Adipocyte (in vitro differentiated cells): ENCODE measurements around the gene SLC39A13.

Source experiments
- DNase-seq: peaks from one replicate; pipeline ENCODE4 v3.0.0-alpha.2; 2015; ENCODE audit warnings: low read depth
- H3K27me3 ChIP-seq: replicated peaks from 2 replicates; pipeline ENCODE4 v1.7.0; 2013; ENCODE audit warnings: mild to moderate bottlenecking, low read length, moderate library complexity; ENCODE audit not compliant: control insufficient read depth, insufficient read depth
- H3K36me3 ChIP-seq: 2 replicates; pipeline ENCODE4 v1.7.0; 2013; ENCODE audit warnings: low read length, mild to moderate bottlenecking, moderate library complexity; ENCODE audit not compliant: control insufficient read depth, insufficient read depth, severe bottlenecking
- H3K4me1 ChIP-seq: 2 replicates; pipeline ENCODE4 v1.7.0; 2013; ENCODE audit warnings: mild to moderate bottlenecking, low read length, moderate library complexity; ENCODE audit not compliant: control insufficient read depth, insufficient read depth
- H3K4me3 ChIP-seq: 2 replicates; pipeline ENCODE4 v1.7.0; 2013; ENCODE audit warnings: mild to moderate bottlenecking, low read length, moderate library complexity
- H3K9ac ChIP-seq: 2 replicates; pipeline ENCODE4 v1.7.0; 2013; ENCODE audit warnings: mild to moderate bottlenecking, low read length, moderate library complexity
- H3K9me3 ChIP-seq: 2 replicates; pipeline ENCODE4 v1.7.0; 2013; ENCODE audit warnings: mild to moderate bottlenecking, low read length, moderate library complexity; ENCODE audit not compliant: control insufficient read depth

SLC39A13 gene

DNA sequence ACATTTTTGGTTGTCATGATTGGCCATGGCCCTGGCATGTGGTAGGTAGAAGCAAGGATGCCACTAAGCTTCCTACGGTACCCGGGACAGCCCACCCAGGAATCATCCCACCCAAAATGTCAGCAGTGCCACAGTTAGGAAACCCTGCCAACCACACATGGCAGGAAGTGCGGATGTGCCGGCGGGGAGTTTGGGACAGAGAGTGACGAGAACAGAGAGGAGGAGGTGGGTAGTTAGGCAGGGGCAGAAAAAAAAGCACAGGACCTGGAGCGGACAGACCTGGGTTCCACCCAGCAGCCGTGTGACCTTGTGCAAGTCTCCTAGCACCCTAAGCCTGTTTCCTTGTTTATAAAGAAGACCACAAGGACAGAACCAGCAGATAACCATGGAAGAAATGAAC is 33.4 kb upstream of the SLC39A13 start:
- H3K4me3 ChIP-seq = no peak overlapping the region
- no peaks in the 10 kb centered on the region for H3K4me1 ChIP-seq
- no peaks in the 10 kb centered on the region for H3K27me3 ChIP-seq
- no peak for DNase-seq
- no peaks in the 10 kb centered on the region for H3K9me3 ChIP-seq
- no peak overlapping the region for H3K9ac ChIP-seq
- H3K36me3 ChIP-seq = no peaks in the 10 kb centered on the region

DNA sequence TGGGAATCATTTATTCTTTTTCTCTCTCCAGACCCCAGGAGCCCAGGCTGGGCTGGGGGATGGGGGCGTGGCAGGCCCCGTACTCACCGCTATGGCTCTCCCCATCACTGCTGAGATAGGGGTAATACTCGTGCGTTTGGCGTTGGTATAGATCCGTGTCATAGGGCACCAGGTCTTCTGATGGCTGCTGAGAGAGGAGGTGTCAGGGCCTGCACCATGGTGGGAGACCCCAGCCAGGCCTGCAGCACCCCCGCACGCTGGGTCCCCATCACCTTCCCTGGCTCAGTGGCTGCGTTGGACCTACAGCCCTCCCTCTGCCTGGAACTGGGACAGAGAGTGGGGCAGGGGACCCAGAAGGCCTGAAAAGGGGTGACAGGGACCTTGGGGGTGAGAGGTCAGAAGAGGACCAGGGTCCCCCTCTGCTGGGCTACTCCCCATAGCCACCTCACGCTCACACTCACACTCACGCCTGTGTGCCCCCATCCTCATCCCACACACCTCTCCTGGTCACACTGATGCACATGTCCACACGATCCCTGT is 32.8 kb upstream of the SLC39A13 start:
- H3K9ac ChIP-seq = no peak overlapping the region
- H3K4me3 ChIP-seq = no peak overlapping the region
- no peaks in the 10 kb centered on the region for H3K36me3 ChIP-seq
- H3K9me3 ChIP-seq = no peaks in the 10 kb centered on the region
- no peaks in the 10 kb centered on the region for H3K27me3 ChIP-seq
- no peak for DNase-seq
- H3K4me1 ChIP-seq = no peaks in the 10 kb centered on the region

DNA sequence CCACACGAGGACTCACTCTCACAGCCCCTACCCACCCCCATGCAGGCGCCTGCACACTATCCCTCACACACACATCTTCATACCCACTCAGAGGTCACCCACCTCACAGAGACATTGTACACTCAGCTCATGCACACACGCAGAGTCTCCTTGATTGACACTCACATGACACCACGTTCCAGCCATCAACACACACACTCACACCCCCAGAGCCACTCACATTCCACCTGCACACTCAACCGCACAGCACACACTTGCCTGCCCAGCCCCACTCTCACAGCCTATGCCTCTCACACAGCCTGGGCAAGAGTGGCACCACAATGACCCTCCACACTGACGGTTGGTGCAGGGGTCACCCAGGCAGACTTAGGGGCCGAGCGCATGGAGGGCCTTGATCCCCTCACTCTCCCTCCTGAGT is 32.3 kb upstream of the SLC39A13 start:
- no peaks in the 10 kb centered on the region for H3K9me3 ChIP-seq
- H3K27me3 ChIP-seq = no peaks in the 10 kb centered on the region
- no peak for DNase-seq
- no peaks in the 10 kb centered on the region for H3K36me3 ChIP-seq
- H3K4me1 ChIP-seq = no peaks in the 10 kb centered on the region
- H3K9ac ChIP-seq = no peak overlapping the region
- H3K4me3 ChIP-seq = no peak overlapping the region

DNA sequence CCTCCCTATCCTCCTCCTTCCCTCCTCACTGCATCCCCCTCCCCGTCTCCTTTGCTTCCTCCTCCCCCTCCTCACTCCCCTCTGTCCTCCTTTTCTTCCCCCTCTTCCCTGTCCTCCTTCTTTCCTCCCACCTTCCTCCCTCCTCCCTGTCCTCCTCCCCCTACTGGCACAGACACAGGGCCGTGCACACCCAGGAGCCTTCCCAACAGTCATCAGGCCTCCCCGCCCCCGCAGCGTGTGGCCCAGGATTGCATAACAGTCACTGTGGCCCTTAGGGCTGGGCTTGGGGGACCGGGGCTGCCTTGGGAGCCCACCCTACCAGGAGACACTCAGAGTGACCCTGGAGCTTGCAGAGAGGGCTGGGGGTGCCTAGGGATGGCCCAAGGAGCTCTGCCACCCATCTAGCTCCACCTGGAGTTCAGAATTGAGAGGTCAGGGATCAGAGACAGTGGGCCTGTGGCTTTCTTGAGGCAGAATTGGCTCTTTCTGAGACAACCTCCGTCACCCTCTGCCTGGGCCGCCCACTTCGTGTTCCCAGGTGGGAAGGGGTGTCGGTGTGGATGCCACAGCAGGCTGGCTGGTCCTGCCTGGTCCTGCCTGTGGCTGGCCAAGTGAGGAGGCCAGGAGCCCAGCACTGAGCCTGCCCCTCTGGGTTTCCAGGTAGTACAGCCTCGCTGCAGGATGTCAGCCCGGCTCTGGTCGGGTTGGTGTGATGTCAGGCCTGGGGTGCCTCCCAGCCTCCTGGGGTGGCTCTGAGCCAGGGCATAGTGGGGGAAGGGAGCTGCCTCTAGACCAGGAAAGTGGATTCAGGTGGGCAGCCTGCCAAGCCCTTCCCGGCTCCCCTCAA is 31.6 kb upstream of the SLC39A13 start:
- no peak overlapping the region for H3K4me3 ChIP-seq
- H3K27me3 ChIP-seq = no peaks in the 10 kb centered on the region
- DNase-seq = no peak
- H3K36me3 ChIP-seq = no peaks in the 10 kb centered on the region
- H3K4me1 ChIP-seq = no peaks in the 10 kb centered on the region
- no peak overlapping the region for H3K9ac ChIP-seq
- no peaks in the 10 kb centered on the region for H3K9me3 ChIP-seq

DNA sequence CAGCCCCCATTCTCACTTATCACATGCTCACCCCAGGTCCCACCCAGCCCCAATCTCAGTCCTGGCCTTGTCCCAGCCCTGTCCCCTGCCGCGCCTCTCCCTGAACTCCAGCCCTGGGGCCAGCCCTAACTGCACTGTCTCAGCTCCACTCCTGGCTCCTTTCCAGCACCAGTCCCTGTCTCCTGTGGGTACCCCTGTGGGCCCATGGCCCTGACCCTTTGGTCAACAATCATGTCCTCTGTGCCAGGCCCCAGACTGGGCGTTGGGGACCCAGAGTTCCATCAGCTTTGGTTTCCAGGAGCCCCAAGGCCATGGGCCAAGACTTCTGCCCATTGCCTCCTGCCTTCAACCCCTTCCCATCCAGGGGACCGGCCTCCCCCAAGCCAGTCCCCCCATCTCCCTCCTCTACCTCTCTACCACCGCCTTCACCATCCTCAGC is 30.8 kb upstream of the SLC39A13 start:
- Histone ChIP-seq H3K4me3 (no peak overlapping the region), H3K4me1 (no peaks in the 10 kb centered on the region), H3K36me3 (no peaks in the 10 kb centered on the region), H3K9ac (no peak overlapping the region), H3K27me3 (no peaks in the 10 kb centered on the region), H3K9me3 (no peaks in the 10 kb centered on the region)
- DNase-seq = no peak

DNA sequence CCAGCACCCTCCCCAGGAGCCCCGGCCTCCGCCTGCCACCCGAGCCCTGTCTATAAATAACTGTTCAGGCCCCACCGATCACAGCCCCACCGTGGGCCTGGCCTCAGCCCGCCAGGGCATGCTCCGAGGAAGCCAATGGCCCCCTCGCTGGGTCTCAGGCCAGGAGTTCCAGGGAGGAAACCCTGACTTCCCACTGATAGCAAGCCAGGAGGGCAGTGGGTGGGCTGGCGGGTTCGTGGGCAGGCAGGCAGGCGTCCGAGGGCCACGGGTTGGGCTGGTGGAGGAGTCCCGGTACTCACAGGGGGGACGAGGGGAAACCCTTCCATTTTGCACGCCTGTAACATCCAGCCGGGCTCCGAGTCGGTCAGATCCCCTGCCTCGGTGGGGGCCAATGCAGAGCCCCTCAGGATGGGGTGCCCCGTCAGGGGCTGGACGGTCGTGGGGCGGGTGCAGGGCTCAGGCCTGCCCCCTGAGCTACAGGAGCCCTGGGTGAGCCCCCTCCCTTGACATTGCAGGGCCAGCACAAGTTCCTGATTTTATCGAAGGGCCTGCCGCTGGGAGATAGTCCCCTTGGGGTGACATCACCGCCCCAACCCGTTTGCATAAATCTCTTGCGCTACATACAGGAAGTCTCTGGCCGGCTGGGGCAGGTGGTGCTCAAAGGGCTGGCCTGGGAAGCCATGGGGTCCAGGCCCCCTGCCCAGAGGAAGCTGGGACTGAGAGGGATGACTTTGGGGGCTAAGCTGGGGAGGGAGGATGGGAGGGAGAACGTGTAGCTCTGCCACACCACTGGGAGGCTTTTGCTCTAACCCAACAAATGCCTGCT is 30.2 kb upstream of the SLC39A13 start, which contains the start of gene SPI1:
SPI1 (minus strand) TSS at position 538 of the 826 bp plus-strand sequence; CDS start at position 344, 194 bp downstream.
- H3K36me3 ChIP-seq = no peaks in the 10 kb centered on the region
- DNase-seq = no peak
- no peaks in the 10 kb centered on the region for H3K4me1 ChIP-seq
- no peaks in the 10 kb centered on the region for H3K9me3 ChIP-seq
- H3K27me3 ChIP-seq = no peaks in the 10 kb centered on the region
- no peak within 1 kb of the TSS for H3K9ac ChIP-seq
- no peak within 1 kb of the TSS for H3K4me3 ChIP-seq

DNA sequence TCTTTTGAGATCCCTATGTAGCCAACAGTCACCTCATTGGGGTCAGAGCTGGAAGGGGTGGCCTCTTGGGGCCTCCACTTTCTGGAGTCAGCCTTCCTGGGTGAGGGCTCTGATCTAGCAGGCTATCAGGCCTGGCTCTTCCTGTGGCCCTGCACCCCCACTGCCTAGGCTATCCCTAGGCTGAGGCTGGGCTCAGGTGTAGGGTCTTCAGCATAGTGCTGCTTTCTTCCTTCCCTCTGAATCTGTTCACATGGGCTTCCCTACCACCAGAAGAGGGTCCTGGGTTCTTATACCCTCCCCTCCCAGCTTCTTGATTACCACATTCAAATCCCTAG is 29.6 kb upstream of the SLC39A13 start:
- no peak overlapping the region for H3K9ac ChIP-seq
- DNase-seq = no peak
- H3K27me3 ChIP-seq = no peaks in the 10 kb centered on the region
- no peak overlapping the region for H3K4me3 ChIP-seq
- H3K9me3 ChIP-seq = no peaks in the 10 kb centered on the region
- no peaks in the 10 kb centered on the region for H3K4me1 ChIP-seq
- H3K36me3 ChIP-seq = no peaks in the 10 kb centered on the region

DNA sequence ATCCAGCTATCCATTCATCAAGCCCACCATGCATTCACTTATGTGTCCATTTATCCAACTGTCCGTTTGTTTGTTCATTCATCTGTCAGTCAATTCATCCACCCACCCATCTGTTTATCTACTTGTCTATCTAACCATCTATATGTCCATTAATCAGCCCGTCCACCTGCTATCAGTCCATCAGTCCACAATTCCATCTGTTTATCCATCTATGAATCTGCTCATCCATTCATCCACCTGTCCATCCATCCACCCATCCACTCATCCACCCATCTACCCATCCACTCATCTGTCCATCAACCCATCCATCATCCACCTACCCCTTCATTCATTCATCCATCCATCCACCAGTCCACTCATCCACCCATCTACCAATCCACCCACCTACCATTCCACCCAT is 29.1 kb upstream of the SLC39A13 start:
- Histone ChIP-seq H3K36me3 (no peaks in the 10 kb centered on the region), H3K27me3 (no peaks in the 10 kb centered on the region), H3K9ac (no peak overlapping the region), H3K4me3 (no peak overlapping the region), H3K9me3 (no peaks in the 10 kb centered on the region), H3K4me1 (no peaks in the 10 kb centered on the region)
- no peak for DNase-seq

DNA sequence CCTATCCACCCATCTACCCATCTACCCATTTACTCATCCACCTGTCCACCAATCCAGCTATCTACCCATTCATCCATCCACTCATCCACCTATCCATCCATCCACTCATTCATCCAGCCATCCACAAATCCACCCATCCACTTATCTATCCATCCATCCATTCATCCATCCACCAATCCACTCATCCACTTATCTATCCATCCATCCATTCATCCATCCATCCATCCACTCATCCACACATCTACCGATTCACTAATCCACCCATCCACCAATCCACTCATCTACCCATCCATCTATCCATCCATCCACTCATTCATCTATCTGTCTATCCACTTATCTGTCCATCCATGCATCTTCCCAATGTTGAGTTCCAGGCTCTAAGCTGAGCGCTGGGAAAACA is 28.3 kb upstream of the SLC39A13 start:
- Histone ChIP-seq H3K36me3 (no peaks in the 10 kb centered on the region), H3K27me3 (no peaks in the 10 kb centered on the region), H3K9me3 (no peaks in the 10 kb centered on the region), H3K4me1 (no peaks in the 10 kb centered on the region), H3K4me3 (no peak overlapping the region), H3K9ac (no peak overlapping the region)
- DNase-seq = no peak

DNA sequence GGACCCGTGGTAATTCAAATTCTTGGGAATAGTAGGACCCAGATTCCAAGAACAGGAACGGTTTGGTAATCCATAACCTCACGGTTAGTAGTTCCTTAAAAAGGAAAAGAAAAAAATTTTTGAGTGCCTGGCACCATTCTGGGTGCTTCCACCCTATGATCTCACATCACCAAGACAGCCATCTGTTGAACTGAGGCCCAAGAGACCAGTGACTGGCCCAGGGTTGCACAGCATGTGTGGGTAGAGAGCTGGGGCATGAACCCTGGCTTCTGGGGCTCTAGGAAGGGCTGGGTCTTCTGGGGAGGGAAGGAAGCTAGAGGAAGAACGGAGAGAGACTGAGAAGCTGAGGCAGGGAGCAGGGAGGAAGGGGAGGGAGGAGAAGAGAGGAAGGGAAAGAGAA is 25.3 kb upstream of the SLC39A13 start:
- no peak overlapping the region for H3K4me3 ChIP-seq
- no peaks in the 10 kb centered on the region for H3K36me3 ChIP-seq
- no peaks in the 10 kb centered on the region for H3K4me1 ChIP-seq
- H3K9ac ChIP-seq = no peak overlapping the region
- H3K9me3 ChIP-seq = no peaks in the 10 kb centered on the region
- H3K27me3 ChIP-seq = no peaks in the 10 kb centered on the region
- no peak for DNase-seq

DNA sequence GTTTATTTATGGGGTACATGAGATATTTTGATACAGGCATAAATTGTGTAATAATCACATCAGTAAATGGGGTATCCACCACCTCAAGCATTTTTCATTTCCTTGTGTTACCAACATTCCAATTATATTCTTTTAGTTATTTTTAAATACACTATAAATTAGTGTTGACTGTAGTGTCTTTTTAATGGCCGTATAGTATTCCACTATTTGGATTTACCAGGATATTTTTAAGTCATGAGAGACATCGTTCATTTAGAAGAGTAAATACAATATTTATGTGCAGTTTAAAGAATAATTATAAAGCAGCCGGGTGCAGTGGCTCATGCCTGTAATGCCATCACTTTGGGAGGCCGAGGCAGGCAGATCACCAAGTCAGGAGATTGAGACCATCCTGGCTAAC is 23.9 kb upstream of the SLC39A13 start:
- DNase-seq = no peak
- no peaks in the 10 kb centered on the region for H3K27me3 ChIP-seq

More for the DNA sequence above, 23.9 kb upstream of the SLC39A13 start:
- no peak overlapping the region for H3K9ac ChIP-seq
- no peaks in the 10 kb centered on the region for H3K36me3 ChIP-seq
- H3K9me3 ChIP-seq = no peaks in the 10 kb centered on the region
- no peak overlapping the region for H3K4me3 ChIP-seq
- no peaks in the 10 kb centered on the region for H3K4me1 ChIP-seq
